CD4-positive, alpha-beta T cell treated with Interleukin-17A for 4 hours (primary cell): Measurements from ENCODE around the gene SRRM4.

Experiments
- DNase-seq: peaks from one replicate; pipeline ENCODE4 v3.0.0-alpha.2; 2020; ENCODE audit warnings: mixed read lengths

The SRRM4 gene

DNA sequence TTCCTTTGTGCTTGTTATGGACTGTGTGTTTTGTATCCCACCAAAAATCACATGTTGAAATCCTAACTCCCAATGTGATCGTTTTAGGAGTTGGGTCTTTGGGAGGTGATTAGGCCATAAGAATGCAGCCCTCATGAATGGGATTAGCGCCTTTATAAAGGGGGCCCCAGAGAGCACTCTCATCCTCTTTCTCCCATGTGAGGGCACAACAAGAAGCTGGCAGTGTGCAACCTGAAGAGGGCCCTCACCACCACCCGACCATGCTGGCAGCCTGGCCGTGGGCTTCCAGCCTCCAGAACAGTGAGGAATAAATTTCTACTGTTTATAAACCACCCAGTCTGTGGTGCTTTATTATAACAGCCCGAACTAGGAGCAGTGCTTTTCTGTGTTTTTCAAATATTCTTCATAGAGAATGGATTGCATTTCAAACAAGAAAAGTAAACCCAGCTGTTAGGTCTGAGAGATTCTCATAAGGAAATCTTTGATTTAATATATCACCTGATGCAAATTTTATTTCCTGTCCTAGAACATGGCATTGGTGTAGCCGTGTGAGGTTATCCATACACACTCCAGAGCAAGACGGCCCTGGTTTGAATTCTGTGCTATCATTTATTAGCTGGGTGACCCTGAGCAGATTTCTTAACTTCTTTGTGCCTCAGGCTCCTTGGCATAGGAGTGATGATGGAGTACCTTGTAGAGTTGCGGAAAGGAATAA is 225.2 kb downstream of the SRRM4 start:
- DNase-seq: no peak

DNA sequence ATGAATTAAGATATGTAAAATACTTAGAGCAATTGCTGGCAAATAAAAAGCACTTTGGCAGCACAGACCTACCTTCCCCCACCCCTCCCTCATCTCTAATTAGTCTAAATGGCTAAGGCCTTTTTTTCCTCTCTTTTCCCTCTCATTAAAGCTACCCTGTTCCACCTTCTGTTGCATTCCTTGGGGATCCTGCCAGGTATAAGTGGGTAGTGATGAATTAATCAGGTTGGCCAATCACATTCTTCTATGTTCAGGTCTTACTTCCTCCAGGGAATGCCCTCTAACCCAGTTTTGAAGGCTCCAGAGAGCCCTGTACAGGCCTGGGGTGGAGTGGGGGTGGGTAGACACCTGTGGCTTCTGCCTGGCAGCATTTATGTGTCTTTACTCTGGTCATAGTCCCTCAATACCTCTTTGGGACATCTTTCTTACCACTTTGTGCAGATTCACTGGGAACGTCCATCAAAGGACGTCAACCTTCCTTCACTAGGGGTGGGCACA is 225.8 kb downstream of the SRRM4 start:
- DNase-seq: no peak

DNA sequence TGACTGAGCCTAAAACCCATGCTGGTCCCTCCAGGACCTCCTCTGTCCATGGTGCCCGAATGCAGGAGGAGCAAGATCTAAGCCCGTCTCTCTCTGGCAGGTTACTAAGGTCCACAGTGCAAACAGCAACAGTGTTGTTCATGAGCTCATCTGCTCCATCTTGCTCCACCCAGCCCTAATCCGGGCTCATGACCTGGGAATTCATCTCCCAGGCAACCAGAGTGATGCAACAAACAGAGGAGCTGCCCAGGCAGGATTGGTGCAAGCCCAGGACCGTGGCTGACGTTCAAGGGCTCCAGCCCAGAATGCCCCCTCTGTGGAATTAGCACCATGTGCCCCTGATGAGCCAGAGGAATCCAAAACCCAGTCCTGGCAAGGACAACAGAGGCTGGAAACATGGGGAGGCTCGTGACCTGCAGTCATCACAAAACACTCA is 227.3 kb downstream of the SRRM4 start:
- DNase-seq: no peak

DNA sequence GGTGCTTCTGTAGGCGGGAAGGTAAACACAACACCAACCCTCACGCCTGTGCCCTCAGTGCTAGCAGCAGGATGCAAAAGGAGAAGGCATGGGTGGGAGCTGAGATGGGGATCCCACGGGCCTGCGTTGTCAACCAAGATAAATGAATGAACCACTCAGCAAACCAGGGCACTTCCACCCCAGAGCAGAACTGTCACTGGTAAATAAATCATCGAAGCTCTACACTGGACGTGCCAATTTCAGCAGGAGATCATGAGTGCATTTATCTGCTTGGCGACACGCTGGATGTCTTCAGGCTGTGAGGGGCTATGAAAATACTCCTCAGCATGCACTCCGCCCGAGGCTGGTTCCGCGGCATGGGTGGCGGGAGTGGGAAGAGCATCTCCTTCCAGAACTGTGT is 230.5 kb downstream of the SRRM4 start:
- DNase-seq: no peak
